Tongue (tissue), 2 donors: ENCODE results near the gene LSR. TPM values are rescaled to one million over a fixed set of nuclear protein-coding genes. Genes with fewer than 3 reads are reported as not detected.

Source experiments
- DNase-seq: peaks from one replicate; pipeline ENCODE4 v3.0.0-alpha.2; 2015
- total RNA-seq: library from RNA; depleted of rRNA; stranded (reverse); fragments of >200 nt; gene quantifications from one replicate; pipeline ENCODE4 v1.2.3, GENCODE V29; 2014

The LSR gene, protein sequence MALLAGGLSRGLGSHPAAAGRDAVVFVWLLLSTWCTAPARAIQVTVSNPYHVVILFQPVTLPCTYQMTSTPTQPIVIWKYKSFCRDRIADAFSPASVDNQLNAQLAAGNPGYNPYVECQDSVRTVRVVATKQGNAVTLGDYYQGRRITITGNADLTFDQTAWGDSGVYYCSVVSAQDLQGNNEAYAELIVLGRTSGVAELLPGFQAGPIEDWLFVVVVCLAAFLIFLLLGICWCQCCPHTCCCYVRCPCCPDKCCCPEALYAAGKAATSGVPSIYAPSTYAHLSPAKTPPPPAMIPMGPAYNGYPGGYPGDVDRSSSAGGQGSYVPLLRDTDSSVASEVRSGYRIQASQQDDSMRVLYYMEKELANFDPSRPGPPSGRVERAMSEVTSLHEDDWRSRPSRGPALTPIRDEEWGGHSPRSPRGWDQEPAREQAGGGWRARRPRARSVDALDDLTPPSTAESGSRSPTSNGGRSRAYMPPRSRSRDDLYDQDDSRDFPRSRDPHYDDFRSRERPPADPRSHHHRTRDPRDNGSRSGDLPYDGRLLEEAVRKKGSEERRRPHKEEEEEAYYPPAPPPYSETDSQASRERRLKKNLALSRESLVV
- 26.5 TPM for total RNA-seq

DNA sequence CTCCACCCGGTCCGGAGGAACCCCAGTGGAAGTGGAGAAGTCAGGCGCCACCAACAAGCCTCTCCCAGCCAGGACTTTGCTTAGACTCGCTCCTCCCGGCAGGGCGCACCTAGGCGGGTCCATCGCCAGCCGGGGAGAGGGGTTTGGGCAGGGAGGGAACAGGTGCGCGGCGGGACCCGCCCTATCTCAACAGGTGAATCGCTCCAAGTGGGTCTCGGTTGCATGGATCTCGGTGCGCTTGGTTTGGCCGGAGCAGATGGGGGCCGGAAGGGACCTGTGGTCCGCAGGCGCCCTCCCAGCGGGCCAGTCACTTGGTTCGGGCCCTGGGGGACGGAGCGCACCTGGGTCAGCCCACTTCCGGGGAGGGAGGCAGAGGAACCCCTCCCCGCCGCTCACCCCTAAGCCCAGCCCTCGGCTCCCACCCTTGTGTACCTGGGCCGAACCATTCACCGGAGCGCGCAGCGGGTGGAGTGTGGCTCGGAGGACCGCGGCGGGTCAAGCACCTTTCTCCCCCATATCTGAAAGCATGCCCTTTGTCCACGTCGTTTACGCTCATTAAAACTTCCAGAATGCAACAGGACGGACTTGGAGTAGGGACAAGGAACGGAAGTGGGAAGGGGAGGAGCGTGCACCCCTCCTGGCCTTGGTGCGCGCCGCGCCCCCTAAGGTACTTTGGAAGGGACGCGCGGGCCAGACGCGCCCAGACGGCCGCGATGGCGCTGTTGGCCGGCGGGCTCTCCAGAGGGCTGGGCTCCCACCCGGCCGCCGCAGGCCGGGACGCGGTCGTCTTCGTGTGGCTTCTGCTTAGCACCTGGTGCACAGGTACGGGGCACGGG lies at the start of gene LSR:
Gene LSR (plus strand): TSS at position 693 of the 836 bp plus-strand sequence. CDS start 21 bp downstream, at position 714.
- peak; percentile 61 for DNase-seq

DNA sequence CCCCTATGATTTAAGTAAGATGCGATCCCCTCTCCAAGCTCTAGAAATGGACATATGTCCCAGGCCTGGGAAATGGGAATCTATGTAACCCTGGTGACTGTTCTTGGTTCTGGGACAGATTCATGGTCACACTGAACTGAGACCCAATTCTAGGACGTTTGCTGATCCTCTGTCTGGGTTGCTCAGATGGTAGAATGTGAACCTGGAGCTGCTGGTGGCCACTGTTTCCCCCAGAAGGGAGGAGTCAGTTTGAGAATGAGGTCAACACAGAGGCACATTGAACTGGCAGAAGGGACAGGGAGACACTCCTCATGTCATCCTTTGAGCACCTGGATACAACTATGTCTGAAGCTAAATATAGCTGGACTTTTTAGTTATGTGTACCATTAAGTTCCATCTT lies 49.3 kb upstream of the LSR start:
- no peak for DNase-seq

DNA sequence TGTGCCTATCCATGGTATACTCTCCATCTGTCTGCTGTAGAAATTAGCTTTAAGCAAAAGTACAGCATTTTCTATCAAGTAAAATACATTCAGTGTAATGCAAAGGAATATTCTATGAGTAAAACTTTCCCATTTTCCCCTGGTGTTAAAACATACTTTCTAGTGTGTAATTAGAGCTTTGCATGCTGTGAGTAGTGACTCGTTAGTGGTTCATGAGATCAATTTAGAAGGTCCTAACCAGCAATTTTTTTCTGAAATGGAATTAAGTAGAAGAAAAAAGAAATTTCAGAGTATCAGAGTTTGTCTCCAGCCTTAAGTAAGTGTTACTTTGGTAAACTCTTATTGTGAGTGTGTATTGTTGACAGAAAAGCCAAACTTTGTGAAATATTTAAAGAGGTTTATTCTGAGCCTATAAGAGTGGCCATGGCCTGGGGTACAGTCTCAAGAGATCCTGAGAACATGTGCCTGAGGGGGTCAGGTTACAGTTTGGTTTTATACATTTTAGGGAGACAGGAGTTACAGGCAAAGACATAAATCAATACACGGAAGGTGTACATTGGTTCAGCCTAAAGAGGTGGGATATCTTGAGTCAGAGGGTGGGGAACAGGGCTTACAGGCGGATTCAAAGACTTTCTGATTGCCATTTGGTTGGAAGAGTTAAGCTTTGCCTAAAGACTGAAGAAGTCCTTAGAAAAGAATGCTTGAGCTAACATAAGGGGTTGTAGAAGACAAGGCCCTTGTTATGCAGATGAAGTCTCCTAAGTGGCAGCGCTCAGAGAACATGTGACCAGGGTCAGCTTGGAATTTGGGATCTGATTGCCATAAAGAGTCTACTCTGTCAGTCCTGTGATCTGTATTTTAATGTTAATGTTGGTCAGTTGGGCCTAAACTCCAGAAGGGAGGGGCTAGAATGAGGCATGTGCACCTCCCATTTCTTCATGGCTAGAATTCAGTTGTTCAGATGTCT lies 45.8 kb upstream of the LSR start:
- no peak for DNase-seq

DNA sequence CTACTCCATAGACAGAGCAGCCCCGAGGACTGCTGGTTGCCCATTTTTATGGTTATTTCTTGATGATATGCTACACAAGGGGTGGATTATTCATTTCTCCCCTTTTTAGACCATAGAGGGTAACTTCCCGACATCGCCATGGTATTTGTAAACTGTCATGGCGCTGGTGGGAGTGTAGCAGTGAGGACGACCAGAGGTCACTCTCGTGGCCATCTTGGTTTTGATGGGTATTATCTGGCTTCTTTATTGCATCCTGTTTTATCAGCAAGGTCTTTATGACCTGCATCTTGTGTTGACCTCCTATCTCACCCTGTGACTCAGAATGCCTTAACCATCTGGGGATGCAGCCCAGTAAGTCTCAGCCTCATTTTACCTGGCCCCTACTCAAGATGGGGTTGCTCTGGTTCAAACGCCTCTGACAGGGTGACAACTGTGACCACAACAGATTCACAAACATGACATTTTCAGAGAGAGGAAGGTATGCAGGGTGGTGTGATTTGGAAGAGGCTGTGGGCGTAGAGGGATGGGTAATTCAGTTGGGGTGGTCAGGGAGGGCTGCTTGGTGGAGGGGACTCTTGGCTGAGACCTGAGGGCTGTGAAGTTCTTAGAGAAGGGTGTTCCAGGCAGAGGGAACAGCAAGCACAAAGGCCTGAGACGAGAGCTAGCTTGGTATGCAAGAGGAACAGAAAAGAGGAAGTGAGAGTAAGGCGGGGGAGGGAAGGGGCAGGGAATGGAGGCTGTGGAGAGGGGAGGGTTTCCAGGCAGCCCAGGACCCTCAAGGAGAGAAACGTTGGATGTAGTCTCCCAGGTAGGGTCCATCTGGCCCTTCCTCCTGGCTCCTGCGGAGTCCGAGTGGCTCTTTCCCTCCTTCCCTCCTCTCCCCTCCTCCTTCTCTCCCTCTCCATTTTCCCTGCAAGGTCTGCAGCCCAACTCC lies 43.7 kb upstream of the LSR start:
- no peak for DNase-seq

DNA sequence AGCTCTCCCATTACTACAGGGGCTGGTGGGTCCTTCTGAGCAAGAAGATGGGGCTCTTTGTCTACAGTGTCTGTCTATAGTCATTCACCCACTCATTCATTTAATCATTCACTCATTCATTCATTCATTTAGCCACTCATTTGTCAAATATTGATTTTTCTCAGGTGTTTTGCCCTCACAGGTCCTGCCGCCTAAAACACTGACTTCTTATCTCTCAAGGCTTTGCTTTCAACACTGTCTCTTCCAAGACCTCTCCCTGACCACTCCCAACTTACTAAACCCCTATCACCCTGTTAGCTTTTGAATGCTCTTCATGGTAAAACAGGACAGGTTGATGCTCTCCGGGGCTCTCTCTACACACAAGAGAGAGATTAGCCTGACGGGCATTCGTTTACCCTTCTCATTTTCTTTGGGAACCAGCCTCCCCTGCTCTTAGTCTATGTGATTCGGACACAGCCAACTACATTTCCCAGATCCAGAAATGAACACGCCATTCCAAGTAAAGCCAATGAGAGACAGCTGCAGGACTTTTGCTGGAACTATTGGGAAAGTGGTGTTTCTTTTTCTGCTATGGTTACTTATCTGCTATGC lies 43.0 kb upstream of the LSR start:
- DNase-seq = no peak

DNA sequence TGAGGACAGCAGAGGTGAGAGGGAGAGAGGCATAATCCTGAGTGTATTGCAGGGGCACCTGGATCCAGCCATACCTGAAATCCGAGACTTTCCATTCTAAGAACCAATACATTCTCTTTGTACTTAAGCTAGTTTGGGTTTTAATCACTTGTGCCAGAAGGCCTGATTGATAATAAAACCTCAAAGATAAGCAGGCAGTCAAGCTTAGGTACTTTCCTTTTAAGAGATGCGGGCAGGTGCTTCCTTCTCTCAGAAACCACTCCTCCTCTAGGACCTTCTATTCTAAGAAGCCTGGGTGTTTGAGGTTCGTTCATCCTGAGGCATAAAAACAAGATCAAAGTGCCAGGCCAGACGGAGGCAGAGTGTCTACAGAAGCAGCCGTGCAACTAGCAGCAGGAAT lies 42.4 kb upstream of the LSR start:
- DNase-seq = no peak

DNA sequence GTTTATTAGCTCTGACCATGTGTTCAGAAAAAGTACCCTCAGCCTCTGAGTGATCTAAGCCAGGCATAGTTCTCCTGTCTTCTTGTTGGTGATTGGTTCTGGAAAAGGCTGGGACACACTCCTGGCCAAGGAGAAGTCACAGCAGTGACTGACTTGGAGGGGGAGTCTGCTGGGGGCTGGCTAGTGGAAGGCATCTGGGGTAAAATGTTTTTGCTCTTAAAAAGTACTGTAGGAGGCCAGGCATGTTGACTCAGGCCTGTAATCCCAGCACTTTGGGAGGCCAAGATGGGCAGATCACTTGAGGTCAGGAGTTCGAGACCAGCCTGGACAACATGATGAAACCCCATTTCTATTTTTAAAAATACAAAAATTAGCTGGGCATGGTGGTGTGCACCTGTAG lies 41.9 kb upstream of the LSR start:
- no peak for DNase-seq

DNA sequence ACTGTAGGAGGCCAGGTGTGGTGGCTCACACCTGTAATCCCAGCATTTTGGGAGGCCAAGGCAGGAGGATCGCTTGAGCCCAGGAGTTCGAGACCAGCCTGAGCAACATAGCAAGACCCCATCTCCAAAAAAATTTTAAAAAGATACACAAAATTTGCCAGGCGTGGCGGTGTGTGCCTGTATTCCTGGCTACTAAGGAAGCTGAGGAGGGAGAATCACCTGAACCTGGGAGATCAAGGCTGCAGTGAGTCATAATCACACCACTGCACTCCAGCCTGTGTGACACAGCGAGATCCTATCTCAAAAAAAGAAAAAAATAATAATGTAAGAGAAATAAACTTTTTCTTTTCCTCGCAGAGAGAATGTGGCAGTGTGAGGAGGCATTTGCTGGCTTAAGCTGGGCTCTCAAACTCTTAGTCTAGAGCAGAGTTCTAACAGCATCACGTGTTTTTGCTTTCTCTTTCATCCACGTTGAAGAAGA lies 41.4 kb upstream of the LSR start:
- no peak for DNase-seq

DNA sequence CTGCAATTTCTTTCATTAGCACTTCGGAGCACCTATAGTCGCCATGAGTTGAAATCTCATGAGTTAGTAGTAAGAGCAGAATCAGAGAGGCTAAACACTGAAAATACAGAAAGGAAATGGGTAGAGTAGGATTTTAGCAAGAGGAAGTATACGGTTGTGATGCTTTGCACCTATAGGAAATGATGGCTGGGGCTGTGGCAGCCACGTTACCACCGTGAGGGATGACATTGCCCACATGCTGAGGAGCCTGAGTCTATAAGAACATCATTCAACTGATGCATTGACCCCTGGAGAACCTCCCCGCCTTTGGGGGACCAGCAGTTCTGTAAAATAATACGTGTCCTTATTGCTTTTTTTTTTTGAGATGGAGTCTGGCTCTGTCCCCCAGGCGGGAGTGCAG lies 40.7 kb upstream of the LSR start:
- no peak for DNase-seq

DNA sequence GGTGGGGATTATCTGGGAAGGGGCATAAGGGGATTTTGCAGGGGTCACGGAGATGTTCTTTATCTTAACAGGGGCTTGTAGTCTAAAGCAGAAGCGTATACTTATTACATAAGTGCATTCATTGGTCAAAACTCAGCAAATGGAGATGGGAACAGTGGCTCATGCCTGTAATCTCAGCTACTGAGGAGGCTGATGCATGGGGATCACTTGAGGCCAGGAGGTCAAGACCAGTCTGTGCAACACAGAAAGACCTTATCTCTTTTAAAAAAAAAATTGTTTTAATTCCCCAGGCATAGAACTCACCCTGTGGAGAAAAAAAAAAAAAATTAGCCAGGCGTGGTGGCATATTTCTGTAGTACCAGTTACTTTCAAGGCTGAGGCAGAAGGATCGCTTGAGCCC lies 39.2 kb upstream of the LSR start:
- DNase-seq = no peak

DNA sequence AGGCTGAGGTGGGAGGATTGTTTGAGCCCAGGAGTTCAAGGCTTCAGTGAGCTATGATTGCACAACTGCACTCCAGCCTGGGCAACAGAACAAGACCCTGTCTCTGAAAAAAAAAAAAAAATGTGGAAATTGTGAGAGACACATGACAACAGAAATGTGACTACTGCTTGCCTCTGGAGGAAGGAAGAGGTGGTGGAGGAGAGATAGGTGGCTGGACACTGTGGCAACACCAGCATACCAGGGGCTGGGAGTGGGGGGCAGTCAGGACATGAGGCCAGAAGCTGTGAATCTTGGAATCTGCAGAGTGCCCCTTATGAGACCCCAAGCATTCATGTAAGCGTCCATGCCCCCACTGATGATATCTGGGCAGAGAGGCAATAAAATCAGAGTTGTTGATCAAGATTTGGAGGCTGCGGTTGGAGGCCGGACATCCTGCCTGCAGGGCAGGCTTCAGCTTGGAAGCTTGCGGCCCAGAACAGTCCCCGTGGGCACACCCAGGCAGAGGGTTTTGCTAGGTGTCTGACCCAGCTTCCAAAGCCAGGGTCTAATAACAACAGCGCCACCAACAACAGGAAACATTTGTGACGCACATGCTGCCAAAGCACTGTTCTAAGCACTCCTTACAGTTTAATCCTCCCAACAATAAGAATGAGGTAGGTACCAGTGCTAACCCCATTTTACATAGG lies 37.1 kb upstream of the LSR start:
- DNase-seq = no peak

DNA sequence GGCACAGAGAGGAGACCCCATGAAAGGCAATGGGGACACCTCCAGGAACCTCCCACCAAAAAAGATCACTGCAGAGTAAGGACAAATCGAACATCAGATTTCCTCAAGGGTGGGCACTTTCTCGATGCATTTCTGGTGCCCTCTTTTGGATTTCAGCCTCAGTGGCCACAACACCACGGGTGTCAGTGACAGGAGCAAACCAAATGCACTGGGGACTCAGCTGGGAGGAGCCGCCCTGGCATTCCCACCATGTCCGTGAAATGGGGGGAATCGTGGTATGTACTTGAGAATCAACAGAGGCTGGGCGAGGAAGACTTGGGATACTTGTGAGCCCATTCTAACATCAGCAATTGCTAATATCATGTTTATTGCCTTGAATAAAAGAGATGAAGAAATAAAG lies 36.6 kb upstream of the LSR start:
- no peak for DNase-seq

DNA sequence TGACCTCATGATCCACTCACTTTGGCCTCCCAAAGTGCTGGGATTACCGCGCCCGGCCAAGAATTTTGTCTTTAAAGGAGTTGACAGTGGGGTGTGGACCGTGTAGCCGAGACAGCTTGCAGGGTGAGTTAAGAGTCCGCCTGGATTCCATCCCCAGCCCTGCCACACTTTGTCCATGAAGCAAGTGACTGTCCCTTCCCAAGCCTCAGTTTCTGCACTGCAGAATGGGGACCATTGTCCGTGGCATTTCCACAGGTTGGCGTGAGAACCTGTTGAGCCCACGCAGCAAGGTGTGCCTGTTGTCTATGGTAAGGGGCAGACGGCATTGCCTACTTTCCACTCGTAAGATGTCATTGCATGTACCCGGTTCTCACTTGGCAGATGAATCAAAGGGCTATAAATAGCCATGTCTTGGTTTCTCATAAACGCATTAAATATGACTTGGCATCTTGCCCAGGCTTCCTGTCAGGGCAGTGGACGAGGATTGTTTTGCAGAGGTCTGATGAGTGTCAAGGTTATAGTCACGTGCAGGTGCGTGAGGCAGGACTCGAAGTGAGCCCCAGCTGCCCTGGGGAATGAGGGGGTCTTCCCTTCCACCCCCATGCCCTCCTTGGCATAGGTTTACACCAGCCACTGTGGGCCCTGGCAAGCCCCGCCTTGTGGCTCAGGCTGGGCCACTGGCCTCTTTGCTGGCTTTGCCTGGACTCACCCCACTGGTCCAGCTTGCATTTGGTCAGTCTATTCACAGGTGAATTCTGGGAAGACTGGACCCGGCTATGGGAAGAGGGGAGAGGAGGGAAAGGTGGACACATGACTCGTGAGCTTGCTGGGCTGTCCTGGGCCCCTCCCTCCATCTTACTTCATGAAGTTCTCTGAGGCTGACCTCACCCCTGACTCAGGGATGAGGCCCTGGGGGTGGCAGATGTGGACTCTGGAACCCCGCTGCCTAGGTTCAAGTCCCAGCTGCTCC lies 34.9 kb upstream of the LSR start:
- DNase-seq = peak; percentile 83

DNA sequence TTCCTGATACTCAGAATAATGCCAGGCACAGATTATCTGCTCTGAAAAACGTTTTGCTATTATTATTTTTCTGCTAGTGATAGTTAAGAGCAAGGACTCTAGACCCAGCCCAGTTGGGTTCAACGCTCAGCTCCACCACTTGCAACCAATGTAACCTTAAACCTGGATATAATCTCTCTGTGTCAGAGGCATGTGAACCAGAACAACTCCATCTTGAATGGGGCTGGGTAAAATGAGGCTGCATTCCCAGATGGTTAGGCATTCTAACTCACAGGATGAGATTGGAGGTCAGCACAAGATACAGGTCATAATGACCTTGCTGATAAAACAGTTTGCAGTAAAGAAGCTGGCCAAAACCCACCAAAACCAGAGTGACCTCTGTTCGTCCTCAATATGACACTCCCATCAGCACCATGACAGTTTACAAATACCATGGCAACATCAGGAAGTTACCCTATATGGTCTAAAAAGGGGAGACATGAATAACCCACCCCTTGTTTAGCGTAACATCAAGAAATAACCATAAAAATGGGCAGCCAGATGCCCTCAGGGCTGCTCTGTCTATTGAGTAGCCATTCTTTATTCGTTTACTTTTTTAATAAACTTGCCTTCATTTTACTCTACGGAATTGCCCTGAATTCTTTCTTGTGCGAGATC lies 33.9 kb upstream of the LSR start:
- no peak for DNase-seq

DNA sequence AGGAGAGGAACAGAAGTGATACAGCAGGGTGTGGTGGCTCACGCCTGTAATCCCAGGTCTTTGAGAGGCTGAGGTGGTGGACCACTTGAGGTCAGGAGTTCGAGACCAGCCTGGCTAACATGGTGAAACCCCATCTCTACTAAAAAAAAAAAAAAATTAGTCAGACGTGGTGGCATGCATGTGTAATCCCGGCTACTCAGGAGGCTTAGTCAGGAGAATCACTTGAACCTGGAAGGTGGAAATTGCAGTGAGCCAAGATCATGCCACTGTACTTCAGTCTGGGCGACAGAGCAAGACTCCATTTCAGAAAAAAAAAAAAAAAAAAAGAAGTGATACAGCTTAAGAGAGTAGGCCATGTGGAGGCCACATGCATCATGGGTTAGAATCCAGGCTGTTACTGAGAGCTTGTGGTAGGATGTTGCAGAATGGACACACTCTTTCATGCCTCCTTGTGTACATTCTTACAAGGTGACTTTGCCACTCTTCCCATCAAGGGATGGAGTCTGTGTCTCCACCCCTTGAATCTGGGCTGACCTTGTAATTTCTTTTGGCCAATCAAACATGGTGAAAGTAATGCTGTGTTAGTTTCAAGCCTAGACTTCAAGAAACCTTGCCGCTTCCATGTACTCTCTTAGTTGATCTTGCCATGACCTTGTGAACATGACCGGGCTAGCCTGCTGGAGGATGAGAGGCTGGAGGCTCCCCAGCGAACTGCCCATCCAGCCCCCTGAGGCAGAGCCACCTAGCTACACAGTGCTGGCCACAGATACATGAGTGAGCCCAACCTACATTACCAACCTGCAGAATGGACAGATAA lies 32.6 kb upstream of the LSR start:
- no peak for DNase-seq

DNA sequence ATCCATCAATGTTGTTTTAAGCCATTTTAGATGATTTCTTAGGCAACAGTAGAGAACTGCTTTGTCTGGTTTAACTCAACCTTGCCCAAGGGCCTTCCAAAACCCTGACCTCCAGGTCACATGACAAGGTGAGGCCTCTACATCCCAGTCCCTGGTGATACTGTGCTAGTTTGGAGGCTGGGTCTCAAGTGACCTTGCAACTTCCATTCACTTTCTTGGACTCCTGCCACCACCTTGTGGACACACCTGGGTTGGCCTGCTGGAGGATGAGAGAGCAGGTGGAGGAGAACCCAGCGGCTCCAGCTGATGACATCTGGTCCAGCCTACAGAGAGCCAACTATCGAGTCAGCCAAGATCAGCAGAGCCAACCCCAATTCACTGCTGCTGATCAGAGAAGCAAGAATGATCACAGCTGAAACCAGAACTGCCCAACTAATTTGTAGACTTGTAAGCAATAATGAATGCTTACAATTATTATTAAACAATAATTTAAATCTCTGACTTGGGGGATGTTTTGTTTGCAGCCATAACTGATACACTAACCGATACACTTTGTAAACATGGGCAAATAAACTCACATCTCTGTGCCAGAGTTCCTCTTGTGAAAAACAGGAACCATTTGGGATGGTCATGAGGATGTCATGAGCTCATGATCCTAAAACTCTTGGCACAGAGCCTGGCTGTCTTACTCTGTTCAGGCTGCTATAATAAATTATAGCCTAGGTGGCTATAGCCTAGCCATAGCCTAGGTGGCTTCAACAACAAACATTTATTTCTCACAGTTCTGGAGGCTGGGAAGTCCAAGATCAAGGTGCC lies 31.8 kb upstream of the LSR start:
- no peak for DNase-seq
